GM12878 (cell line): ENCODE data around the gene DBN1. TPM values are rescaled to one million over a fixed set of nuclear protein-coding genes. Genes with fewer than 3 reads are reported as not detected.
A peak's percentile ranks its signal among the peaks of the same experiment; 100 is the strongest.

Source experiments
- ATAC-seq: fragments of 200-7000 bp; cut with Tn5 transposase; 3 replicates; pipeline ENCODE4 v1.9.1; 2020; ENCODE audit warnings: mild to moderate bottlenecking, moderate library complexity
- BruUV-seq: library from RNA; stranded (reverse); fragments of 400-500 nt; replicated peaks from 2 replicates; lab custom pipeline; 2021; lab: Mats Ljungman, UMichigan
- CTCF ChIA-PET: fragments of 300-600 bp; sonication (Branson Sonifier 250); formaldehyde crosslinking; extraction: SDS; loops from one replicate; lab custom pipeline; 2021; ENCODE audit warnings: inconsistent platforms; lab: Yijun Ruan, JAX
- POLR2A ChIA-PET: fragments of 350-600 bp; formaldehyde crosslinking; extraction: SDS; loops from one replicate; lab custom pipeline; 2021; ENCODE audit warnings: inconsistent platforms; lab: Charles Lee
- RAD21 ChIA-PET: fragments of 300-600 bp; sonication (Branson Sonifier 250); formaldehyde crosslinking; loops from one replicate; lab custom pipeline; 2023; ENCODE audit warnings: antibody characterized with exemption; ENCODE audit not compliant: unreplicated experiment; lab: Charles Lee
- SMC1A ChIA-PET: fragments of 300-600 bp; sonication (Branson Sonifier 250); formaldehyde crosslinking; loops from one replicate; lab custom pipeline; 2023; ENCODE audit not compliant: unreplicated experiment, uncharacterized antibody; lab: Charles Lee
- DNase-seq: peaks from one replicate; pipeline ENCODE4 v3.0.0-alpha.2; 2011; ENCODE audit warnings: low read depth, low spot score
- FAIRE-seq: peaks from 3 replicates; lab custom pipeline; 2011; peaks lifted over from hg19 to GRCh38; lab: Jason Lieb, UNC
- H2AFZ ChIP-seq: 2 replicates; pipeline ENCODE4 v1.6.0; 2011; ENCODE audit warnings: low read depth, low read length, control low read depth; ENCODE audit not compliant: control insufficient read depth
- H3K27ac ChIP-seq: 2 replicates; pipeline ENCODE4 v1.5.1; 2011; ENCODE audit warnings: control low read depth; ENCODE audit not compliant: control insufficient read depth, insufficient read depth
- H3K27me3 ChIP-seq, 2 experiments: replicated peaks in 1 of 2; 2 replicates each; pipeline versions ENCODE4 v1.6.0 to v1.6.1; 2011; ENCODE audit warnings: low read length in 1 of 2; ENCODE audit not compliant: control insufficient read depth in 2 of 2, insufficient read depth in 2 of 2
- H3K36me3 ChIP-seq, 2 experiments: 2 replicates each; pipeline ENCODE4 v1.5.1; 2011; ENCODE audit warnings: low read length in 1 of 2; ENCODE audit not compliant: control insufficient read depth in 2 of 2, insufficient read depth in 2 of 2
- H3K4me1 ChIP-seq: 2 replicates; pipeline ENCODE4 v1.6.1; 2011; ENCODE audit warnings: mild to moderate bottlenecking, low read length, moderate library complexity, mixed read lengths; ENCODE audit not compliant: control insufficient read depth, insufficient read depth
- H3K4me2 ChIP-seq: 2 replicates; pipeline ENCODE4 v1.6.0; 2011; ENCODE audit warnings: control low read depth; ENCODE audit not compliant: control insufficient read depth, insufficient read depth
- H3K4me3 ChIP-seq: fragments of 200-600 bp; sonication (generic); 2 replicates; pipeline ENCODE4 v1.5.1; 2016
- H3K79me2 ChIP-seq: 2 replicates; pipeline ENCODE4 v1.6.0; 2011; ENCODE audit warnings: low read length; ENCODE audit not compliant: control insufficient read depth, insufficient read depth
- H3K9ac ChIP-seq: 2 replicates; pipeline ENCODE4 v1.8.0; 2011; ENCODE audit warnings: low read length, control low read depth, mixed read lengths; ENCODE audit not compliant: control insufficient read depth, insufficient read depth
- H3K9me3 ChIP-seq: replicated peaks from 3 replicates; pipeline ENCODE4 v1.5.1; 2011; ENCODE audit warnings: mild to moderate bottlenecking, low read length; ENCODE audit not compliant: control insufficient read depth, insufficient read depth
- H4K20me1 ChIP-seq: 2 replicates; pipeline ENCODE4 v1.6.0; 2011; ENCODE audit not compliant: control insufficient read depth, insufficient read depth
- BHLHE40 ChIP-seq, 2 experiments: fragments of 450-650 bp in 1 of 2; IDR thresholded peaks; 2 replicates each; pipeline ENCODE4 v1.6.1; 2011 to 2017; ENCODE audit warnings: low read depth in 2 of 2, borderline replicate concordance in 1 of 2, improper control_type of control experiment in 1 of 2, low read length in 1 of 2, mild to moderate bottlenecking in 1 of 2
- BMI1 ChIP-seq: fragments of 450-650 bp; IDR thresholded peaks from 2 replicates; pipeline ENCODE4 v1.6.1; 2016; ENCODE audit warnings: mild to moderate bottlenecking, moderate library complexity, borderline replicate concordance
- CBX3 ChIP-seq: fragments of 200-600 bp; sonication (generic); IDR thresholded peaks from 2 replicates; pipeline ENCODE4 v1.6.1; 2016; ENCODE audit warnings: low read depth, borderline replicate concordance
- EGR1 ChIP-seq, 2 experiments: IDR thresholded peaks; 1 replicate in 1 of 2; 2 replicates in 1 of 2; pipeline ENCODE4 v1.6.1; 2011 to 2012; ENCODE audit warnings: low read depth in 2 of 2, low read length in 2 of 2, borderline replicate concordance in 1 of 2, mild to moderate bottlenecking in 1 of 2, moderate library complexity in 1 of 2
- ESRRA ChIP-seq: IDR thresholded peaks from 2 replicates; pipeline ENCODE4 v1.6.1; 2012; ENCODE audit warnings: mild to moderate bottlenecking, low read length, improper control_type of control experiment
- ETV6 ChIP-seq, 2 experiments: fragments of 450-650 bp in 1 of 2; IDR thresholded peaks in 1 of 2; conservative IDR thresholded peaks in 1 of 2; 2 replicates each; pipeline ENCODE4 v1.6.1; 2014; ENCODE audit warnings: antibody characterized with exemption in 1 of 2, borderline replicate concordance in 1 of 2, low read depth in 1 of 2, mild to moderate bottlenecking in 1 of 2, moderate library complexity in 1 of 2
- FOXM1 ChIP-seq: IDR thresholded peaks from 2 replicates; pipeline ENCODE4 v1.6.1; 2012; ENCODE audit warnings: low read depth, mild to moderate bottlenecking, inconsistent platforms, low read length, moderate library complexity
- MYB ChIP-seq: fragments of 150-350 bp; IDR thresholded peaks from 2 replicates; pipeline ENCODE4 v1.6.1; 2014; ENCODE audit warnings: mild to moderate bottlenecking, low read depth, low read length, borderline replicate concordance
- MYC ChIP-seq: IDR thresholded peaks from 2 replicates; pipeline ENCODE4 v1.6.1; 2011; ENCODE audit warnings: mild to moderate bottlenecking, low read length, moderate library complexity, inconsistent platforms; ENCODE audit not compliant: insufficient read depth, insufficient replicate concordance, insufficient read length, severe bottlenecking
- POU2F2 ChIP-seq: IDR thresholded peaks from 3 replicates; pipeline ENCODE4 v1.6.1; 2011; ENCODE audit warnings: low read depth, mild to moderate bottlenecking, low read length, borderline replicate concordance
- SMARCA5 ChIP-seq: fragments of 450-650 bp; IDR thresholded peaks from 2 replicates; pipeline ENCODE4 v1.6.1; 2017; ENCODE audit warnings: mild to moderate bottlenecking
- WGBS: methylation state at CpG from one replicate; pipeline ENCODE4 v1.1.6; 2016; ENCODE audit warnings: low lambda C conversion rate; ENCODE audit not compliant: insufficient replicate concordance, insufficient coverage; ENCODE audit errors: missing lambda C conversion rate; 5-methylcytosine and 5-hydroxymethylcytosine counted together
- in situ Hi-C: fragments of 300-500 bp; cut with MboI; formaldehyde crosslinking; loops from 9 replicates; pipeline ENCODE4 v1.14.3; 2018; ENCODE audit warnings: mixed read lengths
- intact Hi-C: fragments of 100-400 bp; cut with micrococcal nuclease; formaldehyde crosslinking; loops from one replicate; pipeline ENCODE4 v1.14.2; 2022; ENCODE audit not compliant: unreplicated experiment
- polyA plus RNA-seq, 11 experiments: library from polyadenylated mRNA; depleted of rRNA in 4 of 11; unstranded in 6 of 11; stranded (reverse) in 5 of 11; fragments of >200 nt; fragmentation: Nextera tagmentation in 4 of 11; fragmentation: Illumina TruSeq in 1 of 11; extraction: Ambion mirVana in 4 of 11; extraction: Trizol in 1 of 11; gene quantifications; 1 replicate in 1 of 11; 2 replicates in 10 of 11; pipeline versions ENCODE4 v1.2.1 to v1.2.3, GENCODE V29; 2011 to 2016; ENCODE audit warnings: inconsistent platforms in 2 of 11, missing spikeins in 2 of 11, low read depth in 1 of 11
- total RNA-seq, 4 experiments: library from RNA; depleted of rRNA in 3 of 4; stranded (reverse); fragments of >200 nt in 3 of 4; fragmentation: Illumina TruSeq in 1 of 4; extraction: Trizol in 1 of 4; gene quantifications; 2 replicates each; pipeline versions ENCODE4 v1.2.1 to v1.2.3, GENCODE V29; 2013 to 2021
- TF ChIP-seq, protein P1 (sequence below): fragments of 450-650 bp; conservative IDR thresholded peaks from 2 replicates; pipeline ENCODE4 v1.6.1; 2017; ENCODE audit warnings: mild to moderate bottlenecking, moderate library complexity
- TF ChIP-seq, protein P2 (sequence below): IDR thresholded peaks from 2 replicates; pipeline ENCODE4 v1.6.1; 2012; ENCODE audit warnings: improper control_type of control experiment, low read depth, low read length; ENCODE audit not compliant: insufficient replicate concordance
- TF ChIP-seq, protein P3 (sequence below): IDR thresholded peaks from 2 replicates; pipeline ENCODE4 v1.6.1; 2012; ENCODE audit warnings: low read depth, low read length, improper control_type of control experiment

DBN1 gene
- total and polyA plus RNA-seq, 10 of the 15 experiments (the other 5 are each of a cell fraction or from before 2014, with no cell fraction given), result 0.18 to 81.0 (median 27.9) TPM

DNA sequence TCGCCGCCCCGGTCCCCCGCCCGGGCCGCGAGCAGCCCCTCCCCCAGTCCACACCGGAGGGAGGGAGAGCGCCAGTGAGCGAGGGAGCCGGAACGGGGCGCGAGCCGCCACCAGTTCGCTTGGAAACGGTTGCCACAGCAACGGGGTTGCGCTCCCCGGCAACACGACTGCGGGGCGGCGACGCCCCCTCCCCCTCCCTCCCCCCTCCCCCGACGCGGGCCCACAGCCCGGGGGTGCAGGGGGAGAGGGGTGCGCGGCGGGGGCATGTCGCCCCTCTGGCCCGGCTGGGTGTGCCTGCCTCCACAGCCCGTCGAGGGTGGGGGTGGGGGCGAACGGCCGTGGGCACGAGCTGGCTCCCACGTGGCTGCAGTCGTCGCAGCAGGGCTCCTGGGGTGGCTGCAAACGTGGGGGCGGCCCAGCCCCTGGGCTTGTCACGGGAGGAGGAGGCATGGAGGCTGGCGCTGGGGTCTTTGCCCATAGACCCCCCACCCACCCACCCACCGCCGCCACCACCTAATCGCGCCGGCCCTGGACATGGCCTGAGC is 26.3 kb downstream of the DBN1 start:
- Histone ChIP-seq H3K79me2 (peaks cover 14% of the 10 kb centered on the region), H3K4me1 (peaks cover 32% of the 10 kb centered on the region), H3K9me3 (no peaks in the 10 kb centered on the region), H4K20me1 (no peaks in the 10 kb centered on the region), H3K4me3 (peak overlapping the region; percentile 78), H3K27ac (peak overlapping the region; percentile 79), H3K4me2 (peak overlapping the region; percentile 99), H3K27me3 (no peaks in the 10 kb centered on the region), H3K36me3 (peaks cover 0 to under 1% of the 10 kb centered on the region in 2 experiments; a peak in 3 of 4 replicates), H3K9ac (peak overlapping the region; percentile 81; the same call in 1 of the 2 replicates), H2AFZ (peak overlapping the region; percentile 37)
- ChIA-PET CTCF (interaction anchor here (1.0 to 16.4 kb wide), 10 partner anchors 10 to 128 kb away, joined by 3 to 391 read pairs (median 8); partner anchors contain the start of genes GRK6 and PFN3), SMC1A (interaction anchor here (0.9 to 7.2 kb wide), 11 partner anchors 10 to 60 kb away, joined by 4 to 105 read pairs (median 6); partner anchors contain the start of genes F12 and PFN3), RAD21 (interaction anchor here (1.0 to 13.5 kb wide), 11 partner anchors 8 to 146 kb away, joined by 4 to 291 read pairs (median 7); partner anchors contain the start of genes GRK6 and PDLIM7), POLR2A (interaction anchor here (0.5 to 13.6 kb wide), 9 partner anchors 19 to 82 kb away, joined by 3 to 358 read pairs (median 10); partner anchors contain the start of genes F12 and GRK6)
- ATAC-seq (peak; percentile 37), FAIRE-seq (peak; percentile 54), DNase-seq (no peak)
- intact Hi-C loops (no loop called here), in situ Hi-C loops (loop anchor here (5.0 kb wide), 1 partner anchor 130 kb away; no protein-coding TSS in a partner anchor)
- WGBS, result 2% methylated on average over 10 of the region's 52 CpGs
- BruUV-seq, result no TSS peak
- TF ChIP-seq, protein P1, sequence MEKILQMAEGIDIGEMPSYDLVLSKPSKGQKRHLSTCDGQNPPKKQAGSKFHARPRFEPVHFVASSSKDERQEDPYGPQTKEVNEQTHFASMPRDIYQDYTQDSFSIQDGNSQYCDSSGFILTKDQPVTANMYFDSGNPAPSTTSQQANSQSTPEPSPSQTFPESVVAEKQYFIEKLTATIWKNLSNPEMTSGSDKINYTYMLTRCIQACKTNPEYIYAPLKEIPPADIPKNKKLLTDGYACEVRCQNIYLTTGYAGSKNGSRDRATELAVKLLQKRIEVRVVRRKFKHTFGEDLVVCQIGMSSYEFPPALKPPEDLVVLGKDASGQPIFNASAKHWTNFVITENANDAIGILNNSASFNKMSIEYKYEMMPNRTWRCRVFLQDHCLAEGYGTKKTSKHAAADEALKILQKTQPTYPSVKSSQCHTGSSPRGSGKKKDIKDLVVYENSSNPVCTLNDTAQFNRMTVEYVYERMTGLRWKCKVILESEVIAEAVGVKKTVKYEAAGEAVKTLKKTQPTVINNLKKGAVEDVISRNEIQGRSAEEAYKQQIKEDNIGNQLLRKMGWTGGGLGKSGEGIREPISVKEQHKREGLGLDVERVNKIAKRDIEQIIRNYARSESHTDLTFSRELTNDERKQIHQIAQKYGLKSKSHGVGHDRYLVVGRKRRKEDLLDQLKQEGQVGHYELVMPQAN, result peak; percentile 15; the same call in 1 of the 2 replicates
- TF ChIP-seq MYC, result peak; percentile 66
- no peak for TF ChIP-seq ETV6 (conservative IDR thresholded peaks at IDR 0.05 in 1 of 2, IDR thresholded peaks at IDR 0.05 in 1 of 2; ENCODE audit: borderline replicate concordance in 1 of 2, low read depth in 1 of 2)
- no peak for TF ChIP-seq SMARCA5
- 0 out of 3 replicates have a peak, but pooled peaks have one; percentile 0 for TF ChIP-seq POU2F2
- TF ChIP-seq BMI1, result peak; percentile 83
- TF ChIP-seq EGR1 (IDR thresholded peaks at IDR 0.05; ENCODE audit: borderline replicate concordance in 1 of 2, low read depth in 2 of 2, low read length in 2 of 2), result peak in 1 of 2 experiments; percentile 32; a peak in 1 of 3 replicates
- TF ChIP-seq, protein P2, sequence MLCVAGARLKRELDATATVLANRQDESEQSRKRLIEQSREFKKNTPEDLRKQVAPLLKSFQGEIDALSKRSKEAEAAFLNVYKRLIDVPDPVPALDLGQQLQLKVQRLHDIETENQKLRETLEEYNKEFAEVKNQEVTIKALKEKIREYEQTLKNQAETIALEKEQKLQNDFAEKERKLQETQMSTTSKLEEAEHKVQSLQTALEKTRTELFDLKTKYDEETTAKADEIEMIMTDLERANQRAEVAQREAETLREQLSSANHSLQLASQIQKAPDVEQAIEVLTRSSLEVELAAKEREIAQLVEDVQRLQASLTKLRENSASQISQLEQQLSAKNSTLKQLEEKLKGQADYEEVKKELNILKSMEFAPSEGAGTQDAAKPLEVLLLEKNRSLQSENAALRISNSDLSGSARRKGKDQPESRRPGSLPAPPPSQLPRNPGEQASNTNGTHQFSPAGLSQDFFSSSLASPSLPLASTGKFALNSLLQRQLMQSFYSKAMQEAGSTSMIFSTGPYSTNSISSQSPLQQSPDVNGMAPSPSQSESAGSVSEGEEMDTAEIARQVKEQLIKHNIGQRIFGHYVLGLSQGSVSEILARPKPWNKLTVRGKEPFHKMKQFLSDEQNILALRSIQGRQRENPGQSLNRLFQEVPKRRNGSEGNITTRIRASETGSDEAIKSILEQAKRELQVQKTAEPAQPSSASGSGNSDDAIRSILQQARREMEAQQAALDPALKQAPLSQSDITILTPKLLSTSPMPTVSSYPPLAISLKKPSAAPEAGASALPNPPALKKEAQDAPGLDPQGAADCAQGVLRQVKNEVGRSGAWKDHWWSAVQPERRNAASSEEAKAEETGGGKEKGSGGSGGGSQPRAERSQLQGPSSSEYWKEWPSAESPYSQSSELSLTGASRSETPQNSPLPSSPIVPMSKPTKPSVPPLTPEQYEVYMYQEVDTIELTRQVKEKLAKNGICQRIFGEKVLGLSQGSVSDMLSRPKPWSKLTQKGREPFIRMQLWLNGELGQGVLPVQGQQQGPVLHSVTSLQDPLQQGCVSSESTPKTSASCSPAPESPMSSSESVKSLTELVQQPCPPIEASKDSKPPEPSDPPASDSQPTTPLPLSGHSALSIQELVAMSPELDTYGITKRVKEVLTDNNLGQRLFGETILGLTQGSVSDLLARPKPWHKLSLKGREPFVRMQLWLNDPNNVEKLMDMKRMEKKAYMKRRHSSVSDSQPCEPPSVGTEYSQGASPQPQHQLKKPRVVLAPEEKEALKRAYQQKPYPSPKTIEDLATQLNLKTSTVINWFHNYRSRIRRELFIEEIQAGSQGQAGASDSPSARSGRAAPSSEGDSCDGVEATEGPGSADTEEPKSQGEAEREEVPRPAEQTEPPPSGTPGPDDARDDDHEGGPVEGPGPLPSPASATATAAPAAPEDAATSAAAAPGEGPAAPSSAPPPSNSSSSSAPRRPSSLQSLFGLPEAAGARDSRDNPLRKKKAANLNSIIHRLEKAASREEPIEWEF, result no peak
- TF ChIP-seq CBX3, result no peak
- TF ChIP-seq MYB, result no peak
- no peak for TF ChIP-seq ESRRA
- TF ChIP-seq, protein P3, sequence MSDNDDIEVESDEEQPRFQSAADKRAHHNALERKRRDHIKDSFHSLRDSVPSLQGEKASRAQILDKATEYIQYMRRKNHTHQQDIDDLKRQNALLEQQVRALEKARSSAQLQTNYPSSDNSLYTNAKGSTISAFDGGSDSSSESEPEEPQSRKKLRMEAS, result peak; percentile 85; the same call in 1 of the 2 replicates
- 0 out of 4 replicates have a peak, but pooled peaks of 1 of the 2 experiments have one; percentile 31 for TF ChIP-seq BHLHE40 (IDR thresholded peaks at IDR 0.05; ENCODE audit: borderline replicate concordance in 1 of 2, low read depth in 2 of 2, low read length in 1 of 2)
- no peak for TF ChIP-seq FOXM1
